Stimulated activated CD4-positive, alpha-beta T cell treated with anti-CD3 and anti-CD28 coated beads, TNF-alpha, amount 100 ng/mL, for 1 hour (primary cell): ENCODE measurements around the gene ADARB1.
"Not testable (repeated sequence)": the region's sequence is repeated elsewhere in the genome, so short reads cannot be mapped to it uniquely, and the experiment has no call there.

Source experiments
- DNase-seq, 3 donors: peaks; one replicate each; pipeline ENCODE4 v3.0.0-alpha.2; 2020; ENCODE audit warnings: low read depth in 3 of 3, low spot score in 1 of 3

ADARB1 gene

GRCh38 chr21:45074048-45074817 is at the start of gene ADARB1:
Gene ADARB1, plus strand, starts transcription at chr21:45074580. Its CDS starts 97,077 bp downstream, at chr21:45171657.
- DNase-seq = peak in 2 of 3 donors; percentile 32 to 60

- DNase-seq = no peak
Measured at GRCh38 chr21:45026066-45026745, 48.2 kb upstream of the ADARB1 start.

- no peak for DNase-seq
Measured at GRCh38 chr21:45026826-45027225, 47.6 kb upstream of the ADARB1 start.

GRCh38 chr21:45027241-45028196 is 46.9 kb upstream of the ADARB1 start:
- DNase-seq = no peak

- DNase-seq = not testable (repeated sequence)
Measured at GRCh38 chr21:45028645-45029044, 45.7 kb upstream of the ADARB1 start.

GRCh38 chr21:45029298-45029947 is 45.0 kb upstream of the ADARB1 start:
- no peak for DNase-seq

GRCh38 chr21:45029948-45030681 is 44.3 kb upstream of the ADARB1 start:
- no peak for DNase-seq

- no peak for DNase-seq
Measured at GRCh38 chr21:45030682-45031570, 43.5 kb upstream of the ADARB1 start.

GRCh38 chr21:45031571-45032191 is 42.7 kb upstream of the ADARB1 start:
- DNase-seq = no peak

- DNase-seq = no peak
Measured at GRCh38 chr21:45032332-45032731, 42.0 kb upstream of the ADARB1 start.

- DNase-seq = no peak
Measured at GRCh38 chr21:45032977-45033710, 41.2 kb upstream of the ADARB1 start.

GRCh38 chr21:45033791-45034555 is 40.4 kb upstream of the ADARB1 start:
- no peak for DNase-seq

GRCh38 chr21:45034556-45035476 is 39.6 kb upstream of the ADARB1 start:
- no peak for DNase-seq

- no peak for DNase-seq
Measured at GRCh38 chr21:45035477-45035848, 38.9 kb upstream of the ADARB1 start.

- DNase-seq = no peak
Measured at GRCh38 chr21:45036630-45037029, 37.8 kb upstream of the ADARB1 start.

- DNase-seq = no peak
Measured at GRCh38 chr21:45037986-45038385, 36.4 kb upstream of the ADARB1 start.
